Activated naive CD8-positive, alpha-beta T cell (primary cell): ENCODE data around the gene PBX4.

Source experiments
- H3K27ac Mint-ChIP-seq: one replicate; pipeline ENCODE4 v1.8.0; 2021; ENCODE audit warnings: mixed read lengths
- H3K27me3 Mint-ChIP-seq: one replicate; pipeline ENCODE4 v1.8.0; 2021; ENCODE audit warnings: mixed read lengths
- H3K36me3 Mint-ChIP-seq: one replicate; pipeline ENCODE4 v1.8.0; 2021; ENCODE audit warnings: mixed read lengths
- H3K4me1 Mint-ChIP-seq: one replicate; pipeline ENCODE4 v1.8.0; 2021; ENCODE audit warnings: low read depth, mixed read lengths
- H3K4me3 Mint-ChIP-seq: one replicate; pipeline ENCODE4 v1.8.0; 2021; ENCODE audit warnings: mild to moderate bottlenecking, mixed read lengths
- H3K9me3 Mint-ChIP-seq: one replicate; pipeline ENCODE4 v1.8.0; 2021; ENCODE audit warnings: low read depth, mixed read lengths

Gene PBX4

GRCh38 chr19:19539698-19540063 is 78.8 kb downstream of the PBX4 start:
- Mint-ChIP-seq H3K36me3 (no peaks in the 10 kb centered on the region), H3K27ac (no peak overlapping the region), H3K9me3 (no peaks in the 10 kb centered on the region), H3K27me3 (no peaks in the 10 kb centered on the region), H3K4me1 (peaks cover 29% of the 10 kb centered on the region), H3K4me3 (no peak overlapping the region)

- peaks cover 32% of the 10 kb centered on the region for H3K4me1 Mint-ChIP-seq
- H3K4me3 Mint-ChIP-seq: peak overlapping the region; percentile 64
- no peaks in the 10 kb centered on the region for H3K36me3 Mint-ChIP-seq
- no peaks in the 10 kb centered on the region for H3K27me3 Mint-ChIP-seq
- H3K27ac Mint-ChIP-seq: no peak overlapping the region
- H3K9me3 Mint-ChIP-seq: no peaks in the 10 kb centered on the region
These were observed 79.7 kb downstream of the PBX4 start for GRCh38 chr19:19538785-19539166.

GRCh38 chr19:19538061-19538784 is 80.3 kb downstream of the PBX4 start, which contains the start of gene CILP2:
TSS of gene CILP2 (plus strand) at chr19:19538265. CDS start at chr19:19538350, 85 bp downstream.
- Mint-ChIP-seq H3K9me3 (no peaks in the 10 kb centered on the region), H3K4me1 (peaks cover 32% of the 10 kb centered on the region), H3K36me3 (no peaks in the 10 kb centered on the region), H3K4me3 (peak within 1 kb of the TSS; percentile 70), H3K27me3 (no peaks in the 10 kb centered on the region), H3K27ac (no peak within 1 kb of the TSS)

GRCh38 chr19:19537075-19538048 is 81.1 kb downstream of the PBX4 start:
- no peaks in the 10 kb centered on the region for H3K36me3 Mint-ChIP-seq
- H3K27ac Mint-ChIP-seq: no peak overlapping the region
- H3K9me3 Mint-ChIP-seq: no peaks in the 10 kb centered on the region
- peak overlapping the region; percentile 70 for H3K4me3 Mint-ChIP-seq
- no peaks in the 10 kb centered on the region for H3K27me3 Mint-ChIP-seq
- peaks cover 34% of the 10 kb centered on the region for H3K4me1 Mint-ChIP-seq

GRCh38 chr19:19535311-19536191 is 82.9 kb downstream of the PBX4 start:
- Mint-ChIP-seq H3K27me3 (no peaks in the 10 kb centered on the region), H3K4me1 (peaks cover 27% of the 10 kb centered on the region), H3K36me3 (no peaks in the 10 kb centered on the region), H3K4me3 (no peak overlapping the region), H3K9me3 (no peaks in the 10 kb centered on the region), H3K27ac (no peak overlapping the region)

- peaks cover 27% of the 10 kb centered on the region for H3K4me1 Mint-ChIP-seq
- no peaks in the 10 kb centered on the region for H3K36me3 Mint-ChIP-seq
- H3K4me3 Mint-ChIP-seq: no peak overlapping the region
- H3K27me3 Mint-ChIP-seq: no peaks in the 10 kb centered on the region
- H3K27ac Mint-ChIP-seq: no peak overlapping the region
- no peaks in the 10 kb centered on the region for H3K9me3 Mint-ChIP-seq
These were observed 83.8 kb downstream of the PBX4 start for GRCh38 chr19:19534556-19535265.

GRCh38 chr19:19533841-19534240 is 84.6 kb downstream of the PBX4 start:
- H3K27ac Mint-ChIP-seq: no peak overlapping the region

GRCh38 chr19:19532806-19533701 is 85.4 kb downstream of the PBX4 start:
- Mint-ChIP-seq H3K27ac (no peak overlapping the region), H3K4me1 (peaks cover 19% of the 10 kb centered on the region), H3K27me3 (no peaks in the 10 kb centered on the region), H3K9me3 (no peaks in the 10 kb centered on the region), H3K36me3 (no peaks in the 10 kb centered on the region), H3K4me3 (no peak overlapping the region)

More at GRCh38 chr19:19533841-19534240, 84.6 kb downstream of the PBX4 start:
- no peaks in the 10 kb centered on the region for H3K9me3 Mint-ChIP-seq
- H3K36me3 Mint-ChIP-seq: no peaks in the 10 kb centered on the region
- peaks cover 23% of the 10 kb centered on the region for H3K4me1 Mint-ChIP-seq
- H3K4me3 Mint-ChIP-seq: no peak overlapping the region
- no peaks in the 10 kb centered on the region for H3K27me3 Mint-ChIP-seq

- H3K4me1 Mint-ChIP-seq: peaks cover 15% of the 10 kb centered on the region
- H3K36me3 Mint-ChIP-seq: no peaks in the 10 kb centered on the region
- no peak overlapping the region for H3K4me3 Mint-ChIP-seq
- no peak overlapping the region for H3K27ac Mint-ChIP-seq
- H3K27me3 Mint-ChIP-seq: no peaks in the 10 kb centered on the region
- no peaks in the 10 kb centered on the region for H3K9me3 Mint-ChIP-seq
These were observed 86.3 kb downstream of the PBX4 start for GRCh38 chr19:19531951-19532805.

- no peaks in the 10 kb centered on the region for H3K36me3 Mint-ChIP-seq
- H3K4me1 Mint-ChIP-seq: peaks cover 12% of the 10 kb centered on the region
- H3K4me3 Mint-ChIP-seq: no peak overlapping the region
- H3K27ac Mint-ChIP-seq: no peak overlapping the region
- no peaks in the 10 kb centered on the region for H3K27me3 Mint-ChIP-seq
- no peaks in the 10 kb centered on the region for H3K9me3 Mint-ChIP-seq
These were observed 87.6 kb downstream of the PBX4 start for GRCh38 chr19:19530889-19531288.

- Mint-ChIP-seq H3K4me3 (no peak overlapping the region), H3K27me3 (no peaks in the 10 kb centered on the region), H3K27ac (no peak overlapping the region), H3K9me3 (no peaks in the 10 kb centered on the region), H3K36me3 (no peaks in the 10 kb centered on the region), H3K4me1 (peaks cover 12% of the 10 kb centered on the region)
These were observed 88.1 kb downstream of the PBX4 start for GRCh38 chr19:19530423-19530804.

- Mint-ChIP-seq H3K36me3 (no peaks in the 10 kb centered on the region), H3K27ac (no peak overlapping the region), H3K27me3 (no peaks in the 10 kb centered on the region), H3K9me3 (no peaks in the 10 kb centered on the region), H3K4me3 (no peak overlapping the region), H3K4me1 (peaks cover 12% of the 10 kb centered on the region)
These were observed 88.6 kb downstream of the PBX4 start for GRCh38 chr19:19529783-19530422.
